AG09319 (cell line): ENCODE data around the gene FBN1.

Source experiments
- DNase-seq: peaks from one replicate; pipeline ENCODE4 v3.0.0-alpha.2; 2010; ENCODE audit warnings: low read depth; ENCODE audit errors: extremely low read depth
- CTCF ChIP-seq: IDR thresholded peaks from 2 replicates; pipeline ENCODE4 v1.5.1; 2011; ENCODE audit warnings: low read depth, mild to moderate bottlenecking, inconsistent platforms, low read length, moderate library complexity

Gene FBN1

DNA sequence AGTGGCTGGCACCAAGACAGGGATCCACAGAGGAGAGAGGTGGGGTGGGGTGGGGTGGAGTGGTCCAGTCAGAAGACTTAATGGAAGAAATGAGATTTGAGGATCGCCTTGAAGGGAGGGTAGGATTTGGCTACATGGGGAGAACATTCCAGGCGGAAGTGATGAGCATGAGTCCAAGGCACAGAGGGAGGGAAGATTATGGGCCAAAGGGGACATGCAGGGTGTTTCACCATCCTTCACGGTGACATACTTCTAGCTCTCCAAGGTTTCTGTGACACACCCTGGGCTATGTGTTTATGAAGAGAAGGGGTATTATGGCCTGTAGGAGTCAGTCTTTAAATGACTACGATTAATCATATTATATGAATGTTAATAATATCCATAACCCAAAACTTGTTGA, 7.7 kb upstream of the FBN1 start:
- DNase-seq: no peak
- no peak for TF ChIP-seq CTCF

DNA sequence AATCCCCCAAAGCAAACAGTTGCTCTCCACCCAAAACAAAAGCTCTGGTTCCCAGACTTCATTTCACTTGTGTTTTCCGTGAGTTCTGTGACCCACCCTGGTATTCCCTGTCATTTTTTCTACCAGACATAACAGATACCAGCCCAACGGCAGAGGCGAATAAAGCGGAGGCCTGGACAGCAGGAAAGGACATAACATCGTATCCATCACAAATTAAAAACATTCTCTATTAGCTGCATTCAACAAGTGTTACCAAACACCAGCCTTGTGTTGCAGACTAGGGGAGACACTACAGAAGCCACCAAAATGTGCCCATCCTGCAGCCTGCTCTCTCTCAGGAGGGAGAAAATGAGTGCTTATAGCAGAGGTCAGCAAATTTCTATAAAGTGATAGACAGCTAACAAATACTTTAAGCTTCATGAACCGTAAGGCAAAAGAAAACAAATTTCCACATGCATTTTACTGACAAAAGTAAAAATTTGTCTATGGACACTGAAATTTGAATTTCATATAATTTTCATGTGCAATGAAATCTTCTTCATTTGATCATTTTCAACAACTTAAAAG, 7.1 kb upstream of the FBN1 start:
- no peak for TF ChIP-seq CTCF
- no peak for DNase-seq

- TF ChIP-seq CTCF: no peak
- no peak for DNase-seq
Observed at GRCh38 chr15:48650931-48651330, 5.4 kb upstream of the FBN1 start.

DNA sequence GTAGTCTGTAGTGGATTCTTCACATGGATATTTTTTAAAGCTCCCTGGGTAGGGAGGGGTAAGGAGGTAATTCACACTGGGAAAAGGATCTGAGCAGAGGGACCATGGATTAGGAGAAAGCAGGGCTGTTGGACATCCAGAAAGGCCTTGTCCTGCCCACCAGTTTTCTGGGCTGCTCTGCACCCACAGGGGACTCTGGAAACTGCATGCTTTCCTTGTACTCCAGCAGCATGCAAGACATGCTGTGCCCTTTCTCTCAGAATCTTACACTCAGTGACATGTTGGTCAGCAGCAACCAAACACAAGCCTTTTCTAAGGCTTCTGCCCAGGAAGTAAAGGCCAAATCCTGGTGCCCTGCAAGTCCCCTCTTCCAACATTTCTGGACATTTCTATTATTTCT, 2.5 kb upstream of the FBN1 start:
- peak; percentile 46 for TF ChIP-seq CTCF
- no peak for DNase-seq

- TF ChIP-seq CTCF: no peak
- DNase-seq: no peak
Observed at GRCh38 chr15:48646331-48646730, 822 bp upstream of the FBN1 start.

- no peak for DNase-seq
- no peak; the same call in 1 of the 2 replicates for TF ChIP-seq CTCF
Observed at GRCh38 chr15:48644827-48645557, 517 bp downstream of the FBN1 start.

DNA sequence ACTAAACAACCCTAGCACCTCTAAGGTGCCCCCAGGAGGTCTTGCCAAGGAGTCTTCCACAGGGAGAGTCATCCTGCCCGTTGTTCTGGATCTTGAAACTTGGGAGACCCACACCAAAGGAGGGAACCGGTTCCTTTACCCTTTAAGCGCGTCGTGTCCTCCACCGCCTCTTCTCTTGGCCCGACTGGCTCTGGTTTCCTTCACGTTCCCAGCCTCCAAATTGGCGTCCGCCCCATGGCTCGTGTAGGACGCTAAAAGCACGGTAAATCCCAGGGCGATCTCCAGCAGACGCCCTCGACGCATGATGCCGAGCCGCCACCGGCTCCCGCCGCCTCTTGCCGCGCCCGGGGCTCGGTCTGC, 1.1 kb downstream of the FBN1 start:
- no peak for TF ChIP-seq CTCF
- no peak for DNase-seq
